Activated T-cell treated with anti-CD3 and anti-CD28 coated beads for 4 hours (primary cell): ENCODE measurements around the gene CST9L.
"Not testable (repeated sequence)": the region's sequence is repeated elsewhere in the genome, so short reads cannot be mapped to it uniquely, and the experiment has no call there.

Experiments used
- DNase-seq: peaks from one replicate; pipeline ENCODE4 v3.0.0-alpha.2; 2020

CST9L gene

DNA sequence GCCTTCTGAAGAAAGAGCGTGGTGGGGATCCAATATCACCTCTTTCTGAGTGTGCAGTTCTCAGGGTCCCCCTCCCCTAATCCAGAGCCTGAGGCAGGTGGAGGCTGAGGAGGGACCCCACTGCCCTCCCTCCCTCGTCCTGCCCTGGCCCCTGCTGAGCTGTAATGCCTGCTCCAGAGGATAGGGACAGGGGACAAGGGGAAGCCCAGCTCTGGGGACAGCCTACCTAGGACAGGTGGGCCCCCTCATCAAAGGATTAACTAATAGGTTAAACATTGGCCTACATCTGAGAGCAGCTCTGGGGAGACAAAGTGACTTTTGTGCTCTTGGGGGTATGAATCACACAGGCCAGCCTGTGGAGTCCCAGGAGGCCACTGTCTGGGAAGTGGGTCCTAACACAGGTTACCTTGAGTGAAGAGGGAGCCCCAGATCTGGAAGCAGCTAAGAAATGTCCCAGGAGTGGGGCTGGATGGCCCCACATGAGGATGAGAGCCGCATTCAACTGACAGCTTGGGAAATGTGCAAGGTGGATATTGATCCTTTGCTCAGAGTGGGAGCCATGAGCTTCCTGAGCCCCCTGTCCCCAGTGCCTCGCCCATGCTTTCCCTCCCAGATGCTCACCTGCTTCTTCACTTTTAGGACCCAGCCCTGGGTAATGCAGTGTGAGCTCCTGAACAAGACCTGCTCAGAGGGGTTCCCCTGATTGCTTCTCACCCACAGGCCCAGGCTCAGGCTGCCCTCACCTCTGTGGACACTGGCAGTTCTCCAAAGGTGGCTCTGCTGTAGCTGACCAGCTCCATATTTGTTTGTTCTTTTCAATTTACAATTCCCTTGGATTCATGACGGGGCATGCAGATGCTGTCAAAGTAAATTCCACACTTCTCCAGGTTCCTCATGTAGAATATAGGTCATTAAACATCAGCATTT is 17.8 kb upstream of the CST9L start:
- no peak for DNase-seq

DNA sequence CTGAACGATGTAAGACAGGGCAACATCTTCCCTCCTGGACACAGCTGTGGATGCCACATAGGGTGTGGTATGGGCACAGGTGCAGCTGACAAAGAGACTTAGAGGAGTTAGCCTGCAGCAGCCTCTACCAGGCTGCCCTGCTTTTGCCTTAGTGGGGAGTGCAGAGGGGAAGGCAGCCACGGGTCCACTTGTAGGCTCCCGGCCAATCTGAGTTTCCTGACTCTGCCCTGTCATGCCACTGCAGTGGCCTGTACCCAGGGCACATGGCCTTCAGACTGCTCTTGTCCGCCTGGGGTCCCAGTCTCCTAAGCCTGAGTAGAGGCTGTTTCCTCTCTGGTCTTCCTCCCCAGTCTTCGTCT is 17.1 kb upstream of the CST9L start:
- DNase-seq = no peak

DNA sequence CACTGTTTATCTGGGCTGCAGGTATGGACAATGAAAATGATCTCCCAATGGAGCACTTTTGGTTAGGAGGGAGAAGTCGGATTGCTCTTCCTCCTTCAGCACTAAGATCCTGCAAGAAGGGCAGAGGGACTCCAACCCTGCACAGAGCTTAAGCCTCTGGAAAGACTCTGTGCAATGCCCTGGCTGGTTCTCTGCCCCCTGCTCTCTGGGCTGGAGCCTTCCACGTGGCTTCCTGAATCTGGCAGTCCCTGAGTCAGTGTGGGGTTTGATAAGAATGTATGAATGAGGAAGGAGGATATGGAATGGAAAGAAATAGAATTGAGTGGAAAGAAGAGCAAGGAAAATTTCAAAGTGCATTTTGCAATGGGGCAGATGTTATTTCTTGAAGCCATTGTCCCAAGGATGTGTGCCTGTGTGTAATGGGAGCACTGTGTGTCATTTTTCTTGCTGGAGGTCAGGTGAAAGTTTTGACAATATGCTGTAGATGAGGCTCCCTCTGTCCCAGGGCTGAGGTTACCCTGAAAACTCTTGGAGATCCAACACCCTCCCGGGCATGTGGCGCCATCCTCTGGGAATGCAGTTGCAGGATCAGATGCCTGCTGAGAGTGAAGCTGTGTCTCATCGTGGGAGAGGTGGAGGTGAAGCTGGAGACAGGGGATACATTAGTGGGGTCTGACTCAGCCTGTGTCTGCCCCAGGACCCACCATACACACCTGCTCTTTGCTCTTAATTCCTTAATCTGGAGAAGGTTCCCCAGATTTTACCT is 16.3 kb upstream of the CST9L start:
- no peak for DNase-seq

DNA sequence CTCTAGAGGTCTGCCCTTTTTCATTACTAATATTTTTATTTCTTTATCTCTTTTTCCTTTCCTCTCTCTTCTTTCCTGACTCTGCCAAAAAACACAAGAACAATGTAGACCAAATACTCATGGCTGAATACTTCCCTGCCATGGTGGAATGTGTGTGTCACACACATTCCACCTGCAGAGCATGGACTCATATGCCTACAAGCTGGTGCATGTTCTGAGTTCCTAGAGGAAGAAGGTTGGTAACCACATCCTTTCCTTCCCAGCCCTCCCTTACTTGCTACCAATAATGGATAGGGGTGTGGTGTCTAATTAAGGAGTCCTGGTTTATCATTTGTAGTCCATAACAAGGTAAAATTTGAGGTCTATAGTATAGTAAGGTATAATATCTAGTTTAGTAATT is 15.2 kb upstream of the CST9L start:
- no peak for DNase-seq

- DNase-seq = no peak
Measured at GRCh38 chr20:23582293-23582692, 14.0 kb upstream of the CST9L start.

DNA sequence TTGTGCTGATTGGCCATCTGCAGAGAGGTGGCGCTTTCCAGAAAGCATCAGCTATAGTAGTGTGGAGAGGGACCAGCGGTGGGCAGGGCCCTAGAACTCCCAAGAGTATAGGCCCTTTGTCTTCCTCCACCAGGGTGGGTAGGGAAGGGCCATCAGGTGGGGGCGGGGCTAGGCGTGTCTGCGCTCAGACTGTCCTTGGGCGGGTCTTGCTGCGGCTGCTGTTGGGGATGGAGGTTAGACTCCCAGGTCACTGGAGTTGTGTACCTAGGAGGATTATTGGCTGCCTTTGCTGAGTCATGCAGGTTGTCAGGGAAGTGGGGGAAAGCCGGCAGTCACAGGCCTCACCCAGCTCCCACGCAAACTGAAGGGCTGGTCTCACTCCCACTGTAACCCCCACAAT is 13.5 kb upstream of the CST9L start:
- not testable (repeated sequence) for DNase-seq

DNA sequence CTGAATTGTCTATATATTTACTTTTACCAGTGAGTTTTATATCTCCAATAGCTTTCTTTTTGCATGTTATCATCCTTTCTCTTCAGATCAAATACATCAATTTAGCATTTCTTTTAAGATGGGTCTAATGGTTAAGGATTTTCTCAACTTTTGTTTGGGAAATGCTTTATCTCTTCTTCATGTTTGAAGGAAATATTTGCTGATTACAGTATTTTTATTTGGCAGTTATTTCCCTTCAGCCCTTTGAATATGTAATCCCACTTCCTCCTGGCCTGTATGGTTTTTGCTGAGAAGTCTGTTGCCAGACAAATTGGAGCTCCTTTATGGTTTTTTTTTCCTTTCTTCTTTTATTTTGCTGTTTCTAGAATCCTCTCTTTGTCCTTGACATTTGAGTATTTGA is 6.7 kb upstream of the CST9L start:
- no peak for DNase-seq

GRCh38 chr20:23570178-23570760 is 2.0 kb upstream of the CST9L start:
- no peak for DNase-seq

- no peak for DNase-seq
Measured at GRCh38 chr20:23569570-23569969, 1.3 kb upstream of the CST9L start.

DNA sequence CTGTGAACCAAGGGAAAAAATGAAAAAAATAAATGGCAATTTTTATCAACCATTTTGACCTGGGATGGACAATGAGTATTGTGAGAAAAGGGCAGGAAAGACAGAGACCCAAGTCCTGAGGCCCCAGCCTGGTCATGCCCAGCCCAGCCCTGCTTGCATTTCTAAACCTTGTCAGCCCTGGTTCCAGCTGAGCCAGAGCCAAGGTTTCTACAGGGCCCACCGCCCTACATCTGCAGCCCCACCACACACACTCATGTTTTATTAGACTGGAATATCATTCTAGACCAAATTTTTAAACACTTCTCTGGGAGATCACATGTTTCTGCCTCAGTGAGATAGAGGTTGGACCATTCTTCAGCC is 667 bp upstream of the CST9L start:
- DNase-seq = no peak

GRCh38 chr20:23566199-23566932 is 1.9 kb downstream of the CST9L start:
- DNase-seq = no peak

DNA sequence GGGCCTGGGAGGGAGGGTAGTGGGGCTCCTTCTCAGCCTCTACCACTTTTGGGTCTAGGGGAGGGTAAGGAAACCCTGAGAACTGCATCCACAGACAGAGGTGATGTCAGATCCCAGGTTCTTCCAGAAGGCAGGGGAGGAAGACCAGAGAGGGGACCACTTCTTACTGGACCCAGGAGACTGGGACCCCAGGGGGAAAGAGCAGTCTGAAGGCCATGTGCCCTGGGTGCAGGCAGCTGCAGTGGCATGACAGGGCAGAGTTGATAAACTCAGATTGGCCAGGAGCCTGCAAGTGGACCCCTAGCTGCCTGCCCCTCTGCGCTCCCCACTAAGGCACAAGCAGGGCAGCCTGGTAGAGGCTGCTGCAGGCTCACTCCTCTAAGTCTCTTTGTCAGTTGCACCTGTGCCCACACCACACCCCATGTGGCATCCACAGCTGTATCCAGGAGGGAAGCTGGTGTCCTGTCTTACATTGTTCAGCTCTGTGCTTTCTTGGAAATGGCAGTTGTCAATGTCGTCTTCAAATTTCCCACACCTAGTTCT is 2.7 kb downstream of the CST9L start:
- no peak for DNase-seq

GRCh38 chr20:23564927-23565326 is 3.4 kb downstream of the CST9L start:
- no peak for DNase-seq

DNA sequence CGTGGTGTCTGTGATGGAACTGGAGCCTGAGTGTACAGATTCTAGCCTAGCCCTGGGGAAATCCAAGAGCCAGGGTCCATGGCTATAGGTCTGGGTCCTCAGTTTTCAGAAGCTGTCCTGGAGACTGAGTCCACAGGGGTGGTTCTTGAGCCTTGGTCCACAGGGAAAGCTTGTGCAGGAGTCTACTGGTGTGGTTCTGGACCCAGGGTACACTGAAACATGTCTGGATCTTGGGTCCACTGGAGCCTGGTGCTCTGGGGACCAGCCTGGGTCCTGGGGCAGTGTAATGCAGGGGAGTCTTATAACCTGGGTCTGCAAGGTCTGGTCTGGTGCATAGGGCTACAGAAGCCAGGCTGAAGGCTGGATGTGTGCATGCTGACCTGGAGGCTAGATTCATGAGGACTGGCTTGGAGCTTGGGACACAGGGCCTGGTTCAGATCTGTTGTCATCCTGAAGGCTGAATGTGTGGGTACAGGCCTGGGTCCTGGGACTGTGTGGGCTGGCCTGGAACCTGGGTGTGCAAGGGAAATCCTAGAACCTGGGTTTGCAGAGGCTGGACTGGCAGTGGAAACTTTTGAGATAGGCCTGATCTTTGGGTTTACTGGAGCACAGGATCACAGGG is 5.5 kb downstream of the CST9L start:
- DNase-seq = no peak

GRCh38 chr20:23554401-23554800 is 13.9 kb downstream of the CST9L start:
- DNase-seq = no peak

DNA sequence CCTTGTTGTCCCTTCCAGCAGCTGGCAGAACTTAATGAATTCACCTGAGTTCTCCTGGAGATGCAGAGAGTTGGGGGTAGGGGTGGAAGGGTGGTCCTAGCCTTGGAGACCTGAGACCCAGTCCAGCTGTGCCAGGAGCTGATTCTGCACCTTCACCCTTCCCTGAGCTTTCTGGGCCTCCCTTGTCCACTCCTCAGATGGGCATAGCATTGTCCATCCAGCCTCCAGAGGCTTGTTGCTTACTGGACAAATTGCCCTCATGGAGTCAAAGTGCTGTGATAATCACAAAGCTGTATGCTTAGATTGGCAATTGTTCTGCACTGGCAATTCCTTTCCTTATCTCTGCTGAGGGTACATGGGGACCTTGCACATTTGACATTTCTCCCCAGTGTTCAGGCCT is 16.5 kb downstream of the CST9L start:
- no peak for DNase-seq

GRCh38 chr20:23551383-23551782 is 16.9 kb downstream of the CST9L start:
- no peak for DNase-seq

DNA sequence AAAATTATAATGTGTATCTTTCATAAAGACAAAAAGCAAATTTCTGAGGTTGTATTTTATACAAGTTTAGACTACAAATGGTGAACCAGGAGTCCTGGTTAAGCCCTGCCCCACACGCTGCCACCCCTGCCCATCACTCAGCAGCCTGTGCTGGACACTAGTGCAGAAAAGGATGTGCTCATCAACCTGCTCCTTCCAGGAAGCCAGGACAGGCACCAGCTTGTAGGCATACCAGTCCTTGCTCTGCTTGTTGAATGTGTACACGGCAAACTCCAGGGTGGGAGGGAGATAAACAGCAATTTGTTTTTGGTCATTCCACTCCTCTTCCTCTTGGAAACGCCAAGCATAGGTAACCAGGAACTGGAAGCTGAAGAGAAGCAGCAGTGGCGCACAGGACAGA is 18.1 kb downstream of the CST9L start:
- no peak for DNase-seq

GRCh38 chr20:23548408-23548807 is 19.9 kb downstream of the CST9L start:
- DNase-seq = no peak

GRCh38 chr20:23547613-23548012 is 20.7 kb downstream of the CST9L start:
- no peak for DNase-seq

DNA sequence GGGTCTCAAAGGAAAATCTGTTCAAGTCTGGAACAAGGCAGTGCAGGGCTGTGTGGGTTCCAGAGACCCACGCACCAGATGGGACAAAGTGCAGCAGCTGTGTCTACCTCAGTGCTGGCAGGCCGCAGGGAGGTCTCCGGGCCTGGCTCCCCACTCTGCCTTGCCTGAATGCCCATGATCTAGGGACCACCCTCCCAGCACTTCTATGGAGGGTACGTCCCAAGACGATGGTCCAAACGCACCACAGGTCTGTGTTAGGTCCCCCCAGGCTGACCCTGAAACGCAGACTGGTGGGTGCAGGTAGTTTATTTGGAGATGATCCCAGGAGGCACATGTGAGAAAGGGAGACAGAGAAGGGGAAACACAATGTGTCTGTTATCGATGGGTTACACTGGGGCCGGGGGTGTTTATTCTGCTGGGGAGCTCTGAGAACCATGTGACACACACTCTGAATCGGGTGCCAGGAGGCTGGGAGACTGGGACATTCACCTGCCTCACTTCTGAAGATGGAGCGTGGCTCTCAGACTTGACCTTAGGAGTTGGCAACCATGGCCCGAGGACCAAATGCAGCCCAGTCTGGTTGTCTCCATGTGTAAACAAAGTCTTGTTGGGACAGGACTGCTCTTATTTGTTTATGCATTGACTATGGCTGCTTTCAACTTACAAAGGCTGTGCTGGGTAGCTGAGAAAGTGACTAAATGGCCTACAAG is 21.7 kb downstream of the CST9L start:
- no peak for DNase-seq

GRCh38 chr20:23544133-23544532 is 24.2 kb downstream of the CST9L start:
- DNase-seq = no peak
